SK-N-SH (cell line): Measurements from ENCODE around the gene AKT2. TPM values are rescaled to one million over a fixed set of nuclear protein-coding genes. Genes with fewer than 3 reads are reported as not detected.

Experiments used
- CTCF ChIA-PET: fragments of 300-600, 350-600 bp; formaldehyde crosslinking; extraction: SDS; loops from one replicate; lab custom pipeline; 2021; lab: Yijun Ruan, JAX
- POLR2A ChIA-PET: fragments of 350-600 bp; sonication (Branson Sonifier 250); formaldehyde crosslinking; extraction: SDS; loops from one replicate; lab custom pipeline; 2020; ENCODE audit warnings: antibody characterized with exemption, inconsistent platforms; lab: Yijun Ruan, JAX
- DNase-seq: peaks from one replicate; pipeline ENCODE4 v3.0.0; 2012
- H2AFZ ChIP-seq: fragments of 200-600 bp; sonication (generic); 2 replicates; pipeline ENCODE4 v1.8.1; 2016; ENCODE audit warnings: antibody characterized with exemption, mild to moderate bottlenecking, low read depth
- H3F3A ChIP-seq: fragments of 200-600 bp; sonication (generic); replicated peaks from 2 replicates; pipeline ENCODE3; 2016; ENCODE audit warnings: antibody characterized with exemption, mild to moderate bottlenecking; ENCODE audit not compliant: insufficient read depth
- H3K27ac ChIP-seq, 2 experiments: fragments of 200-500 bp in 1 of 2; fragments of 200-600 bp in 1 of 2; sonication (Bioruptor generic) in 1 of 2; sonication (generic), shearing (Covaris generic) in 1 of 2; 2 replicates each; pipeline versions ENCODE4 v1.5.1 to v1.6.1; 2014 to 2016; ENCODE audit warnings: low read depth in 2 of 2, inconsistent platforms in 1 of 2, low read length in 1 of 2, mild to moderate bottlenecking in 1 of 2, mixed read lengths in 1 of 2
- H3K27me3 ChIP-seq: fragments of 200-600 bp; sonication (generic), shearing (Covaris generic); 2 replicates; pipeline ENCODE4 v1.6.1; 2016; ENCODE audit warnings: mixed run types; ENCODE audit not compliant: insufficient read depth
- H3K36me3 ChIP-seq, 2 experiments: fragments of 200-500 bp in 1 of 2; fragments of 200-600 bp in 1 of 2; sonication (Bioruptor generic) in 1 of 2; sonication (generic) in 1 of 2; replicated peaks in 1 of 2; 2 replicates each; pipeline versions ENCODE3 to v1.5.1; 2014 to 2016; ENCODE audit warnings: low read length in 1 of 2, mild to moderate bottlenecking in 1 of 2; ENCODE audit not compliant: insufficient read depth in 2 of 2, control insufficient read depth in 1 of 2
- H3K4me1 ChIP-seq, 2 experiments: fragments of 200-500 bp in 1 of 2; fragments of 200-600 bp in 1 of 2; sonication (Bioruptor generic) in 1 of 2; sonication (generic), shearing (Covaris generic) in 1 of 2; 2 replicates each; pipeline versions ENCODE4 v1.5.1 to v1.6.1; 2014 to 2016; ENCODE audit warnings: low read depth in 1 of 2, low read length in 1 of 2, mixed run types in 1 of 2; ENCODE audit not compliant: insufficient read depth in 2 of 2, control insufficient read depth in 1 of 2
- H3K4me2 ChIP-seq: fragments of 200-600 bp; sonication (generic), shearing (Covaris generic); 2 replicates; pipeline ENCODE4 v1.6.1; 2017; ENCODE audit warnings: mixed run types
- H3K4me3 ChIP-seq, 2 experiments: fragments of 200-500 bp in 1 of 2; fragments of 200-600 bp in 1 of 2; sonication (Bioruptor generic) in 1 of 2; sonication (generic), shearing (Covaris generic) in 1 of 2; 2 replicates each; pipeline versions ENCODE4 v1.5.1 to v1.8.1; 2014 to 2016; ENCODE audit warnings: low read depth in 2 of 2, inconsistent platforms in 1 of 2, low read length in 1 of 2, mild to moderate bottlenecking in 1 of 2, mixed read lengths in 1 of 2, moderate library complexity in 1 of 2
- H3K79me2 ChIP-seq: fragments of 200-600 bp; sonication (generic); 2 replicates; pipeline ENCODE4 v1.8.1; 2017; ENCODE audit warnings: mild to moderate bottlenecking; ENCODE audit not compliant: insufficient read depth
- H3K9ac ChIP-seq: fragments of 200-600 bp; sonication (generic); 2 replicates; pipeline ENCODE4 v1.6.1; 2017; ENCODE audit warnings: mixed run types
- H3K9me2 ChIP-seq: fragments of 200-600 bp; sonication (generic); 2 replicates; pipeline ENCODE4 v1.6.1; 2017; ENCODE audit warnings: mixed run types
- H3K9me3 ChIP-seq: fragments of 200-600 bp; sonication (generic); 2 replicates; pipeline ENCODE4 v1.6.1; 2017; ENCODE audit warnings: mixed run types, mild to moderate bottlenecking, moderate library complexity
- H4K20me1 ChIP-seq: fragments of 200-600 bp; sonication (generic); 2 replicates; pipeline ENCODE4 v1.6.1; 2017; ENCODE audit warnings: mild to moderate bottlenecking, mixed run types; ENCODE audit not compliant: insufficient read depth
- EP300 ChIP-seq, 2 experiments: IDR thresholded peaks; 2 replicates each; pipeline versions ENCODE4 v1.4.0 to v1.6.1; 2012; ENCODE audit warnings: borderline replicate concordance in 1 of 2, low read depth in 1 of 2, low read length in 1 of 2
- FOSL2 ChIP-seq: IDR thresholded peaks from 2 replicates; pipeline ENCODE4 v1.4.0; 2012; ENCODE audit warnings: low read depth, mild to moderate bottlenecking, moderate library complexity, borderline replicate concordance
- FOXJ3 ChIP-seq: sonication (generic); formaldehyde crosslinking; IDR thresholded peaks from 2 replicates; pipeline ENCODE4 v1.5.1; 2020; ENCODE audit warnings: mild to moderate bottlenecking, missing genetic modification reagents
- JUND ChIP-seq: IDR thresholded peaks from 2 replicates; pipeline ENCODE4 v1.4.0; 2012
- MXI1 ChIP-seq: IDR thresholded peaks from 2 replicates; pipeline ENCODE4 v1.6.1; 2012; ENCODE audit warnings: mild to moderate bottlenecking, low read depth, low read length, improper control_type of control experiment
- NRF1 ChIP-seq: IDR thresholded peaks from 2 replicates; pipeline ENCODE4 v1.6.1; 2012; ENCODE audit warnings: low read depth, mild to moderate bottlenecking, low read length
- RCOR1 ChIP-seq: fragments of 150-350 bp; IDR thresholded peaks from 2 replicates; pipeline ENCODE4 v1.6.1; 2017; ENCODE audit warnings: antibody characterized with exemption, low read length
- SIN3A ChIP-seq: IDR thresholded peaks from 2 replicates; pipeline ENCODE4 v1.6.1; 2012; ENCODE audit warnings: low read depth, mild to moderate bottlenecking, low read length, moderate library complexity, borderline replicate concordance
- SMC3 ChIP-seq: IDR thresholded peaks from 2 replicates; pipeline ENCODE4 v1.6.1; 2012; ENCODE audit warnings: low read depth, low read length, improper control_type of control experiment
- TAF1 ChIP-seq: IDR thresholded peaks from 2 replicates; pipeline ENCODE4 v1.6.1; 2012; ENCODE audit warnings: low read depth, mild to moderate bottlenecking, low read length, moderate library complexity, borderline replicate concordance
- TCF12 ChIP-seq: IDR thresholded peaks from 2 replicates; pipeline ENCODE4 v1.4.0; 2012
- YY1 ChIP-seq: IDR thresholded peaks from 2 replicates; pipeline ENCODE4 v1.4.0; 2012; ENCODE audit warnings: low read depth, mild to moderate bottlenecking
- WGBS: methylation state at CpG from one replicate; pipeline ENCODE4 v1.1.6; 2017; ENCODE audit warnings: low lambda C conversion rate; 5-methylcytosine and 5-hydroxymethylcytosine counted together
- polyA plus RNA-seq, 3 experiments: library from polyadenylated mRNA; depleted of rRNA; stranded (reverse); fragments of >200 nt; gene quantifications; 2 replicates each; pipeline ENCODE4 v1.2.3, GENCODE V29; 2012
- TF ChIP-seq, protein P1 (sequence below): IDR thresholded peaks from 2 replicates; pipeline ENCODE4 v1.4.0; 2012; ENCODE audit warnings: low read depth, borderline replicate concordance
- TF ChIP-seq, protein P2 (sequence below): IDR thresholded peaks from 2 replicates; pipeline ENCODE4 v1.4.0; 2012; ENCODE audit warnings: low read depth, borderline replicate concordance
- TF ChIP-seq, protein P3 (sequence below): IDR thresholded peaks from 2 replicates; pipeline ENCODE4 v1.4.0; 2012; ENCODE audit warnings: low read depth
- TF ChIP-seq, protein P4 (sequence below): IDR thresholded peaks from 2 replicates; pipeline ENCODE4; 2012

AKT2 gene
- polyA plus RNA-seq, 1 of the 3 experiments (the other 2 are of a cell fraction), result 99.8 TPM

DNA sequence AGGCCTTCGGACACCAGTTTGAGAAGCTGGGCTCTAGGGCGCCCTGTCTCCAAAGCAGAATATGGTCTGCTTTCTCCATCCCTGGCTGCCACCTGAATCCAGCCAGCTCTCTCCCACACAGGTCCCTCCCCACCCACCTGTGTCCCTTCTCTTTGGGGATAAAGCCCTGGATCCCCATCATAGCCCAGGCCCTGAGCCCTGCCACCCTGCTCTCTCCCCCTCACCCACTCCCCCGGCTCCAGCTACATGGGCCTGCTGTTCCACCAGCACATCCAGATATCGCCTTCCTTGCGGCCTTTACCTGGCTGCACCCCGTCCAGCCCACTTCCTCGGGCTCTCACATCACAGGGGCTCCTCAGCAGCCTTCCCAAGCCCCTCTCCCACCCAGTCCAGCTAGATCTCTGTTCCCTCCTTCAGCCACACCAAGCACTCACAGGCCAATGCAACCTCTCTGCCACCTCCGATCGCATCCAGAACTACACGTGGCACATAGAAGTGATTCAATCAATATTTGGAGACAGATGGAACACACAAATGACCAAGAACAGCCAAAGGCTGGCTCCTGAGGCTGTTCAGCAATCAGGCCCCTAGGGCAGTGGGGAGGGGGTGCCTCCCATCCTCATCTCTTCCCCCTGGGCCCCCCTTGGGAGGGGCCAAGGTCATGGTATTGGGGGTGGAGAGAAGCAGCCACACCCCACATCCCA lies 7.6 kb downstream of the AKT2 start:
- Histone ChIP-seq H3K9ac (no peak overlapping the region), H3K27me3 (no peaks in the 10 kb centered on the region), H3K4me3 (no peak overlapping the region), H3K36me3 (peaks cover 0 to 7% of the 10 kb centered on the region in 2 experiments), H3K9me2 (no peaks in the 10 kb centered on the region), H3F3A (no peaks in the 10 kb centered on the region), H2AFZ (no peak overlapping the region), H3K4me2 (no peak overlapping the region), H3K79me2 (peaks cover 96% of the 10 kb centered on the region), H3K9me3 (no peaks in the 10 kb centered on the region), H3K27ac (no peak overlapping the region), H4K20me1 (peaks cover 66% of the 10 kb centered on the region), H3K4me1 (peaks cover 5 to 22% of the 10 kb centered on the region in 2 experiments; a peak in 2 of 4 replicates)
- POLR2A ChIA-PET, result no interaction called here
- peak; percentile 20 for DNase-seq
- 95% methylated on average over 10 of the region's 10 CpGs for WGBS
- CTCF ChIA-PET, result interaction anchor here (0.9 to 2.1 kb wide), 4 partner anchors 10 to 149 kb away, joined by 3 to 7 read pairs (median 3); partner anchors contain the start of genes SERTAD1 and TTC9B
- TF ChIP-seq, protein P1, sequence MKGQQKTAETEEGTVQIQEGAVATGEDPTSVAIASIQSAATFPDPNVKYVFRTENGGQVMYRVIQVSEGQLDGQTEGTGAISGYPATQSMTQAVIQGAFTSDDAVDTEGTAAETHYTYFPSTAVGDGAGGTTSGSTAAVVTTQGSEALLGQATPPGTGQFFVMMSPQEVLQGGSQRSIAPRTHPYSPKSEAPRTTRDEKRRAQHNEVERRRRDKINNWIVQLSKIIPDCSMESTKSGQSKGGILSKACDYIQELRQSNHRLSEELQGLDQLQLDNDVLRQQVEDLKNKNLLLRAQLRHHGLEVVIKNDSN, result no peak
- TF ChIP-seq RCOR1, result no peak
- no peak for TF ChIP-seq FOXJ3
- TF ChIP-seq NRF1, result no peak
- TF ChIP-seq, protein P2, sequence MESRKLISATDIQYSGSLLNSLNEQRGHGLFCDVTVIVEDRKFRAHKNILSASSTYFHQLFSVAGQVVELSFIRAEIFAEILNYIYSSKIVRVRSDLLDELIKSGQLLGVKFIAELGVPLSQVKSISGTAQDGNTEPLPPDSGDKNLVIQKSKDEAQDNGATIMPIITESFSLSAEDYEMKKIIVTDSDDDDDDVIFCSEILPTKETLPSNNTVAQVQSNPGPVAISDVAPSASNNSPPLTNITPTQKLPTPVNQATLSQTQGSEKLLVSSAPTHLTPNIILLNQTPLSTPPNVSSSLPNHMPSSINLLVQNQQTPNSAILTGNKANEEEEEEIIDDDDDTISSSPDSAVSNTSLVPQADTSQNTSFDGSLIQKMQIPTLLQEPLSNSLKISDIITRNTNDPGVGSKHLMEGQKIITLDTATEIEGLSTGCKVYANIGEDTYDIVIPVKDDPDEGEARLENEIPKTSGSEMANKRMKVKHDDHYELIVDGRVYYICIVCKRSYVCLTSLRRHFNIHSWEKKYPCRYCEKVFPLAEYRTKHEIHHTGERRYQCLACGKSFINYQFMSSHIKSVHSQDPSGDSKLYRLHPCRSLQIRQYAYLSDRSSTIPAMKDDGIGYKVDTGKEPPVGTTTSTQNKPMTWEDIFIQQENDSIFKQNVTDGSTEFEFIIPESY, result no peak
- TF ChIP-seq JUND, result no peak
- no peak for TF ChIP-seq TAF1
- no peak for TF ChIP-seq YY1
- TF ChIP-seq SIN3A, result no peak

DNA sequence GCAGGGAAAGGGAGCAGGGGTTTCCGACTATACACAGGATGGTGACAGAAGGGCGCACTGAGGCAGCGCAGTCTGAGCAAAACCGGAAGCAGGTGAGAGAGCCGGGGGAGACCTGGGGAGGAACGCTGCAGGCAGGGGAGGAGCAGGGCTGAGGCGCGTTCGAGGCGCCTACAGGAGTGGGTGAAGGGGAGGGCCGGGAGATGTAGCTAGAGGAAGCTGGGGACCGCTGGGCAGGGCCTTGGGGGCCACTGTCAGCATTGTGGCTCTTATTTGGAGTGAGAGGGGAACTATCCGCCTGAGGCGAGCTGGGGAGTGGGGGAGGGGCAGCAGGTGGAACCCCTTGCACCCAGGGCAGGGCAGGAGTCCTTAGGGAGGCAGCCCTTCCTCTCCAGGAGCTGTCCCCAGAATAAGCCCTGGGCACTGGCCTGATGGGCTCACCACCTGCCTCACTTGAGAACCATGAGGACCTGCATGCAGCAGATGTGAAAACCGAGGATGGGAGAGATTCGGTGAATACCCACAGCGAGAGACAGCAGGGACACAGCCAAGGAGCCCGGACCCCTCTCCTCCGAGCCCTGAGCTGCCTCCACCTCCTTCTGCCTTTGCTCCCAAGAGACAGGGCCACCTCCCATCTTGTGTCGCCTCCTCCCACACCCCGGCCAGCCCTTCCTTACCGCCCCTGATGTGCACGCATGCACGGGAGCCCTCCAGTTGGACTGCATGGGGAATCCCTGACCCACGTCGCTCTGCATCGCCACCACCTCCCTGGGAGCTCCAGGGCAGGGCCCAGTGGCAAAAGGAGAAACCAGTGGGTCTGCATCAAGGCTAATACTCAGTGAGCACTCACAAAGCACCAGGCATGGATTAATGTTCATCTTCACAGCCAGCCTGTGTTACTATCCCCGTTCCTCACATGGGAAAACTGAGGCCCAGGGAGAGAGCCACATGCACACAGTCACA lies 10.3 kb downstream of the AKT2 start:
- H3F3A ChIP-seq, result no peaks in the 10 kb centered on the region

More for the DNA sequence above, 10.3 kb downstream of the AKT2 start:
- H3K27ac ChIP-seq, result no peak overlapping the region
- peaks cover 95% of the 10 kb centered on the region for H3K79me2 ChIP-seq
- H3K9me3 ChIP-seq, result no peaks in the 10 kb centered on the region
- H2AFZ ChIP-seq, result no peak overlapping the region
- ChIA-PET POLR2A (interaction anchor here (1.3 kb wide), 1 partner anchor 9 kb away, joined by 3 read pairs; no protein-coding TSS in a partner anchor), CTCF (interaction anchor here (0.6 to 1.4 kb wide), 2 partner anchors 57 to 144 kb away, joined by 3 to 4 read pairs; partner anchors contain the start of gene TTC9B)
- H3K4me1 ChIP-seq, result peaks cover 0 to 14% of the 10 kb centered on the region in 2 experiments; a peak in 1 of 4 replicates
- H4K20me1 ChIP-seq, result peaks cover 67% of the 10 kb centered on the region
- no peak for DNase-seq
- no peak overlapping the region for H3K4me2 ChIP-seq
- no peaks in the 10 kb centered on the region for H3K36me3 ChIP-seq
- H3K27me3 ChIP-seq, result no peaks in the 10 kb centered on the region
- 93% methylated on average over 28 of the region's 28 CpGs for WGBS
- no peaks in the 10 kb centered on the region for H3K9me2 ChIP-seq
- no peak for TF ChIP-seq EP300 (IDR thresholded peaks at IDR 0.05; ENCODE audit: borderline replicate concordance in 1 of 2, low read depth in 1 of 2, low read length in 1 of 2)
- no peak for TF ChIP-seq JUND
- no peak for TF ChIP-seq SMC3
- no peak for TF ChIP-seq TCF12
- no peak for TF ChIP-seq MXI1
- TF ChIP-seq, protein P3, sequence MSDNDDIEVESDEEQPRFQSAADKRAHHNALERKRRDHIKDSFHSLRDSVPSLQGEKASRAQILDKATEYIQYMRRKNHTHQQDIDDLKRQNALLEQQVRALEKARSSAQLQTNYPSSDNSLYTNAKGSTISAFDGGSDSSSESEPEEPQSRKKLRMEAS, result no peak
- TF ChIP-seq, protein P4, sequence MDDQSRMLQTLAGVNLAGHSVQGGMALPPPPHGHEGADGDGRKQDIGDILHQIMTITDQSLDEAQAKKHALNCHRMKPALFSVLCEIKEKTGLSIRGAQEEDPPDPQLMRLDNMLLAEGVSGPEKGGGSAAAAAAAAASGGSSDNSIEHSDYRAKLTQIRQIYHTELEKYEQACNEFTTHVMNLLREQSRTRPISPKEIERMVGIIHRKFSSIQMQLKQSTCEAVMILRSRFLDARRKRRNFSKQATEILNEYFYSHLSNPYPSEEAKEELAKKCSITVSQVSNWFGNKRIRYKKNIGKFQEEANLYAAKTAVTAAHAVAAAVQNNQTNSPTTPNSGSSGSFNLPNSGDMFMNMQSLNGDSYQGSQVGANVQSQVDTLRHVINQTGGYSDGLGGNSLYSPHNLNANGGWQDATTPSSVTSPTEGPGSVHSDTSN, result no peak
- no peak for TF ChIP-seq FOSL2
- no peak for TF ChIP-seq YY1
- H3K9ac ChIP-seq, result no peak overlapping the region
- no peak overlapping the region for H3K4me3 ChIP-seq
